Subcutaneous adipose tissue (tissue), 4 donors: ENCODE data around the gene WFDC10A. TPM values are rescaled to one million over a fixed set of nuclear protein-coding genes. Genes with fewer than 3 reads are reported as not detected.

ENCODE experiments used
- total RNA-seq, 4 donors: library from RNA; depleted of rRNA; stranded (reverse); fragments of >200 nt; gene quantifications; one replicate each; pipeline ENCODE4 v1.1.0, GENCODE V29; 2016
- TF ChIP-seq, protein P1 (sequence below): fragments of 450-650 bp; IDR thresholded peaks from one replicate; pipeline ENCODE4 v1.5.1; 2016; ENCODE audit warnings: low read depth, mild to moderate bottlenecking, control low read depth, antibody characterized with exemption, moderate library complexity

Gene WFDC10A
- total RNA-seq, 4 donors from 2014 or later, result not detected

DNA sequence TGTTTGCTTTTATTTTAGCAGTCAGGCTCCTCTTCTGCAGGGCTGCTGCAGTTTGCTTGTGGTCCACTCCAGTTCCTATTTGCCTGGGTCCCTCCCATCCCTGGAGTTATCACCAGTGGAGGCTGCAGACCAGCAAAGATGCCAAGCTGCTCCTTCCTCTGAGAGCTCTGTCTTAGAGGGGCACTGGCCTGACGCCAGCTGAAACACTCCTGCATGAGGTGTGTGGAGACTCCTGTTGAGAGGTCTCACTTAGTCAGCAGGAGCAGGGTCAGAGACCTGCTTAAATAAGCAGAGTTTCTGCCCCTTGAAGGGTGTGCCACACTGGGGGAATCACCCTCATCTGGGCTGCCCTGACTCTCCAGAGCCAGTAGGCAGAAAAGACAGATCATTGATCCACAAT, 34.3 kb upstream of the WFDC10A start:
- TF ChIP-seq, protein P1, sequence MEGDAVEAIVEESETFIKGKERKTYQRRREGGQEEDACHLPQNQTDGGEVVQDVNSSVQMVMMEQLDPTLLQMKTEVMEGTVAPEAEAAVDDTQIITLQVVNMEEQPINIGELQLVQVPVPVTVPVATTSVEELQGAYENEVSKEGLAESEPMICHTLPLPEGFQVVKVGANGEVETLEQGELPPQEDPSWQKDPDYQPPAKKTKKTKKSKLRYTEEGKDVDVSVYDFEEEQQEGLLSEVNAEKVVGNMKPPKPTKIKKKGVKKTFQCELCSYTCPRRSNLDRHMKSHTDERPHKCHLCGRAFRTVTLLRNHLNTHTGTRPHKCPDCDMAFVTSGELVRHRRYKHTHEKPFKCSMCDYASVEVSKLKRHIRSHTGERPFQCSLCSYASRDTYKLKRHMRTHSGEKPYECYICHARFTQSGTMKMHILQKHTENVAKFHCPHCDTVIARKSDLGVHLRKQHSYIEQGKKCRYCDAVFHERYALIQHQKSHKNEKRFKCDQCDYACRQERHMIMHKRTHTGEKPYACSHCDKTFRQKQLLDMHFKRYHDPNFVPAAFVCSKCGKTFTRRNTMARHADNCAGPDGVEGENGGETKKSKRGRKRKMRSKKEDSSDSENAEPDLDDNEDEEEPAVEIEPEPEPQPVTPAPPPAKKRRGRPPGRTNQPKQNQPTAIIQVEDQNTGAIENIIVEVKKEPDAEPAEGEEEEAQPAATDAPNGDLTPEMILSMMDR, result no peak

- TF ChIP-seq, protein P1, result no peak
These were observed 21.7 kb upstream of the WFDC10A start for GRCh38 chr20:45607810-45608209.

DNA sequence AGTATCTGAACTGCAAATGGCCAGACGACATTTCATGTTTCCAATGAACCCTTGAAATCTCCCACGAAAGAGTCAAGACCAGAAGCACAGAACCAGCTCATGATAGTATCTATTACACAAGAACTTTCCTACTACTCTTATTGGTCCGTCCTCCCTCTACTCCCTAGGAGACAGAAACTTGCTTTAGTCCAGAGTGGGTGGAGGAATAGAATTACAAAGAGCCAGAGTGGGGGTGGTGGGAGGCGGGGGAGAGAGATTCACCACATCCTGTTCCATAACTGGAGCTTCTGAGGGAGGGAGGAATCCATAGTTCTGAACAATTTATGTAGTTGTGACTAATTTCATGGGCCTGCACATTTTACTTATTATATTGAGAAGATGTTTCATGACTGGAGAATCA, 18.5 kb upstream of the WFDC10A start:
- TF ChIP-seq, protein P1, result no peak

DNA sequence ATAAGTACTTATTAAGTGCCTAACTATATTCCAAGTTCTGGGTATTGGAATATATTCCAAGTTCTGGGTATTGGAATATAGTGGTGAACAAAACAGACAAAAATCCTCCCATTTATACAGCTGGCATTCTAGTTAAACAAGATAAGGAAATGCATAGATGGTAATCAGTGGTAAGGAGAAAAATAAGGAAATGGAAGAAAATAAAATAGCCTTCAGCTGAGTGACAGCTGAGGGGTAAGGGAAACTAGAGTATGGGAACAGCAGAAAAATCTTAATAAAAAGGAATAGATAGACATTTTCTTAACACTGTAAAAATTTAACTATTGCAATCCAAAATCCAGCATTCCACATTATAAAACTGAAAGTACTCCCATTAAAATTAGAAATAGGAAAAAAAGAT, 17.2 kb upstream of the WFDC10A start:
- TF ChIP-seq, protein P1, result no peak

DNA sequence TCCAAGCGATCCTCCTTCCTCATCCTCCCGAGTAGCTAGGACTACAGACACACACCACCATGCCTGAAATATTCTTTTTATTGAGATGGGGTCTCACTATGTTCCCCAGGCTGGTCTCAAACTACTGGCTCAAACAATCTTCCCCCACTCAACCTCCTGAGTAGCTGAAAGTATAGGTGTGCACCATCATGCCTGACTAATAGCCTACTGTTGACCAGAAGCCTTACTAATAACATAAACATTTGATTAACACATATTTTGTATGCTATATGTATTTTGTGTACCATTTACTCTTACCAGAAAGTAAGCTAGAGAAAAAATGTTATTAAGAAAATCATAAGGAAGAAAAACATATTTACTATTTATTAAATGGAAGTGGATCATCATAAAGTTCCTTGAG, 11.9 kb upstream of the WFDC10A start:
- TF ChIP-seq, protein P1, result no peak

- TF ChIP-seq, protein P1, result no peak
These were observed 7.9 kb upstream of the WFDC10A start for GRCh38 chr20:45621593-45621992.

GRCh38 chr20:45626540-45626939, 3.0 kb upstream of the WFDC10A start:
- TF ChIP-seq, protein P1, result no peak
